ENCODE measurements around the gene GAB3.
"Not testable (repeated sequence)": the region's sequence is repeated elsewhere in the genome, so short reads cannot be mapped to it uniquely, and the experiment has no call there.

DNA sequence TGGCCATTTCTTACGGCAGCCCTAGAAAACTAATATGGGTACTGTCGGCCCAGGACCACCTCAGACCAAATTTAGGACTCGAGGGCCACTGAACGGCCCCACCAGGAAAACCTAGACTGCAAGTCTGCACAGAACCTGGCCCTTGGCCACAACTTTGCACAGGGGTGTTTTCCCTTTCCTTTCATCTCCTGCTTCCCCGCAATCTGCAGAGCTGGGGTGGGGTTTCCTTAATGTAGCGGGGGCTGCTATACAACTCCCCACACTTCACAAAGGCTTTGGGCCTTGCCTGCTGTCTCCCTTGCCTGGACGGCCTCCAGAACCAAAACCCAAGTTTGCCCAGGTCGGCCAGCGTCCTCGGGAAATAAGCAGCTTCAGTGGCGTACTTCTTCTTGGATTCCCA, 119.9 kb downstream of the GAB3 start:
- TF ChIP-seq, protein P1, sequence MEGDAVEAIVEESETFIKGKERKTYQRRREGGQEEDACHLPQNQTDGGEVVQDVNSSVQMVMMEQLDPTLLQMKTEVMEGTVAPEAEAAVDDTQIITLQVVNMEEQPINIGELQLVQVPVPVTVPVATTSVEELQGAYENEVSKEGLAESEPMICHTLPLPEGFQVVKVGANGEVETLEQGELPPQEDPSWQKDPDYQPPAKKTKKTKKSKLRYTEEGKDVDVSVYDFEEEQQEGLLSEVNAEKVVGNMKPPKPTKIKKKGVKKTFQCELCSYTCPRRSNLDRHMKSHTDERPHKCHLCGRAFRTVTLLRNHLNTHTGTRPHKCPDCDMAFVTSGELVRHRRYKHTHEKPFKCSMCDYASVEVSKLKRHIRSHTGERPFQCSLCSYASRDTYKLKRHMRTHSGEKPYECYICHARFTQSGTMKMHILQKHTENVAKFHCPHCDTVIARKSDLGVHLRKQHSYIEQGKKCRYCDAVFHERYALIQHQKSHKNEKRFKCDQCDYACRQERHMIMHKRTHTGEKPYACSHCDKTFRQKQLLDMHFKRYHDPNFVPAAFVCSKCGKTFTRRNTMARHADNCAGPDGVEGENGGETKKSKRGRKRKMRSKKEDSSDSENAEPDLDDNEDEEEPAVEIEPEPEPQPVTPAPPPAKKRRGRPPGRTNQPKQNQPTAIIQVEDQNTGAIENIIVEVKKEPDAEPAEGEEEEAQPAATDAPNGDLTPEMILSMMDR (IDR thresholded peaks at IDR 0.05) = not testable (repeated sequence)
- not testable (repeated sequence) for TF ChIP-seq EP300 (IDR thresholded peaks at IDR 0.05)

All from sigmoid colon (tissue), 4 donors.